HG03521 (cell line): ENCODE data around the gene MXD4.
"Not testable (repeated sequence)": the region's sequence is repeated elsewhere in the genome, so short reads cannot be mapped to it uniquely, and the experiment has no call there.

Experiments
- ATAC-seq: cut with Tn5 transposase; IDR thresholded peaks from one replicate; pipeline ENCODE4 v1.9.1; 2021; ENCODE audit warnings: mild to moderate bottlenecking, moderate library complexity; ENCODE audit not compliant: unreplicated experiment

The MXD4 gene

DNA sequence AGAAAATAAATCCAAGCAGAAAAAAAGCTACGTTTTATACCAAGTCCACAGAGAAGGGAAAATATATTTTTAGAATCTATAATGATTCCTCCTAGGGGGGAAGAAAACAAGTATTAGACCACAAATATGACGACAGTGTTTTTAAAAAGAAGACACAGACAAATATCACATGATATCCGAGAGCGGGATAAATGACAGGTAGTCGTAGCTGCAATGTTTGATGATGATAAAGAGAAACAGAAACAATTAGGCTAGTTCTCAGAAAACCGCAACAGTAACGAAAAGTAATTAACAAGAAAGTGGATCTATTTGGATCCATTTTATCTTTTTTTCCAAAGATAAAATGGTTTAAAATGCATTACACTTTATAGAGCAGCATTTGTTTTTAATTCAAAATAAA lies 20.9 kb downstream of the MXD4 start:
- ATAC-seq: no peak

DNA sequence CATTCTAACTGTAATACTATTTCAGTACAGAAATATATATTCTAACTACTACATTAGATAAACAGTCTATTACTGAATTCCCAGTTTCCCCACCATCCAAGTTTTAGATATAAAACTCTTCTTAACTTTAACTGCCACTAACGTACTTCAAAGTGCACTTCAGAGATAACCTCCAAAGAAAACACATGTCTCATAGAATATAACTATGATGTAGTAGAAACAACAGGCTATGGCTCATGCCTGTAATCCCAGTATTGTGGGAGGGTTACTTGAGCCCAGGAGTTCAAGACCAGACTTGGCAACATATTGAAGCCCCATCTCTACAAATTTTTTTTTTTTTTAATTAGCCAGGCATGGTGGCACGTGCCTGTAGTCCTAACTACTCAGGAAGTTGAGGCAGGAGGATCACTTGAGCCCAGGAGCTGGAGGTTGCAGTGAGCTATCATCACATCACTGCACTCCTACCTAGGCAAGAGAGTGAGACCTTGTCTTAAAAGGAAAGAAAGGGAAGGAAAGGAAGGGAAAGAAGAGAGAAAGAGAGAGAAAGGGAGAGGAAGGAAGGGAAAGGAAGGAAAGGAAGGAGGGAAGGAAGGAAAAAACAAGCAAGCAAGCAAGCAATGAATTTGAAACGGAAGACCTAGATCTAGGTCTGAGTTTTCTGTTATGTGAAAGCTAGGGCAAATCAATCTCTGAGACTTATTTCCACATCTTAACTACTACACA lies 24.8 kb downstream of the MXD4 start:
- no peak for ATAC-seq

DNA sequence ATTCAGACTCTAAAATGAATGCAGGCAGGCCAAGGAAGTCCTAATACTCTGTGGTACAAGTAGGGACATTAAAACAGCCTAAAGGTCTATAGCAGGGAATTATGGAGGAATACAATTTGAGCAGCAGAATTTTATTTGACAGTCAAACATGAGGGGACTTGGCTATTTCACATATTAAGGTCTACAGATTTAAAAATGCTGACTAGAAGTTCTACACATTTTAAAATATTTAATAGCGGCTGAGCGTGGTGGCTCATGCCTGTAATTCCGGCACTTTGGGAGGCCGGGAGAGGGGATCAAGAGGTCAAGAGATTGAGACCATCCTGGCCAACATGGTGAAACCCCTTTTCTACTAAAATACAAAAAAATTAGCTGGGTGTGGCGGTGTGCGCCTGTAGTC lies 30.8 kb downstream of the MXD4 start:
- no peak for ATAC-seq

DNA sequence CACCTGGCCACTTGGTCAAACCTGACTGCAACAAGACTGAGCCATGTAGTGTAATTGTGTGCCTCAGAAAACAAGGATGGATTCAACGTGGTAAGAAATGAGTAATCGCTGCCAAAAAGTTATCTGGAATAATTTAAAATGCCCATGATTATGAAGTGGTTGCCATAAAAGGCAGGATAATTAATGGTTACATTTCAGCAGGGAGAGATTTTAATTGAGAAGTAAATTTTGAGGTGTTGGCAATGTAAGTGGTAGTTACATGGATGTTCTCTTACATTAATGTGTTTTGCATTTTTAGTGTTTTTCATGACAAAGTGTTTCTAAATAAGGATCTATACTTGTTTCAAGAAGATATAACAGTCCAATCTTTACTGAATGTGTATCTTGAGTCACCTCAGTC lies 35.6 kb downstream of the MXD4 start:
- ATAC-seq: no peak

DNA sequence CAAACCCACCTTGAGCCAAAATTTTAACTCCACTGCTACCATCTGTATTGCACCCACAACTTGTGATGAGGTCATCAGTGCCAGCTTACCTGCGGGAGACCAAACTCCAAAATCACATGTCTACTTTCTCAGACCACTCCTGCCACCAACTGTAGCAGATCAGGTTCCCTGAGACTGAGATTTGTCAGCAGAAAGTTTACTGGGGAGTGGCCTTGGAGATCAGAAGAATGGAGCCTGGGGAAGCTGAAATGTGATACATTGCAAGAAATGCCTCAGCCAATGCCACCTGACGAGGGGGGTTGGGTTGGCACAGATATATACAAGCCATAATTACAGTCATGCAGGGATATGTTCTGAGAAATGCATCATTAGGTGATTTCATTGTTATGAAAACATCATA lies 39.1 kb downstream of the MXD4 start:
- ATAC-seq: no peak

DNA sequence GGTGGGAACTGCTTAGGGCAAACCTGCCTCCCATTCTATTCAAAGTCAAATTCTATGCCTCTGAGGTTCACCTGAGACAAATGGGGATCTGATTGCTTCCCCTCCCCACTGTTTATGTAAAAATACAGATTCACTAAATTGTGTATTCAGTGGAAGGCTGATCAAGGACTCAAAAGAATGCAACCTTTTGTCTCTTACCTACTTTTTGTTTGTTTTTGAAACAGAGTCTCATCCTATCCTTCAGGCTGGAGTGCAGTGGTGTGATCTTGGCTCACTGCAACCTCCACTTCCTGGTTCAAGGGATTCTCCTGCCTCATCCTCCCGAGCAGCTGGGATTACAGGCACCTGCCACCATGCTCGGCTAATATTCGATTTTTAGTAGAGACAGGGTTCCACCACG lies 40.5 kb downstream of the MXD4 start:
- ATAC-seq: not testable (repeated sequence)

DNA sequence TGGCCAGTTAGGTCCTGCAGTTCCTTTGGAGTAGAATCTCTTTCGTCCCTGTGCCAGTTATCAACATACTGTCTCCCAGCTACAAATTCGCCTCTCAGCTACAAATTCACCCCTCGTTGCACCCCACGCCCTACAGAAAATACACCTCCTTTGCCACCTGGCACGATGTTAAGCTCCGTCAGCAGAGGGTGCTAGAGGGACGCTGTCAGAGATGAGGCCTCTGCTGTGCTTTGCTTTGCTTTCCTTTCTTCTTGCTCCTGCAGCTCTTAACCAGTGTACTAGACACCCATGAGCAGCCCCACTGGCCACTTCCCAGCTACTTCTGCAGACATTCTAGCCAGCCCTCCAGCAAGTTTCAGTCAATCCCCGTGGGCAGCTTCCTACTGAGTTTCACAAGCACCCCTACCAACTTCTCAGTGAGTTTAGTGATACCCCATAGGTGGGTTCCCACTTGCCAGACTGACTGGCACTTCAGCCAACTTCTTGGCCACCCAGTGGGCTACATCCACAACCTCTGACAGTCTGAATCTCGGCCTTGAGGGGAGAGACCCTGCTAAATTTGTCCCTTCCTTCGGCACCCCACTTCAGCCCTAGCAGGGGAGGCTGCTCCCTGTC lies 41.8 kb downstream of the MXD4 start:
- ATAC-seq: peak; percentile 48

DNA sequence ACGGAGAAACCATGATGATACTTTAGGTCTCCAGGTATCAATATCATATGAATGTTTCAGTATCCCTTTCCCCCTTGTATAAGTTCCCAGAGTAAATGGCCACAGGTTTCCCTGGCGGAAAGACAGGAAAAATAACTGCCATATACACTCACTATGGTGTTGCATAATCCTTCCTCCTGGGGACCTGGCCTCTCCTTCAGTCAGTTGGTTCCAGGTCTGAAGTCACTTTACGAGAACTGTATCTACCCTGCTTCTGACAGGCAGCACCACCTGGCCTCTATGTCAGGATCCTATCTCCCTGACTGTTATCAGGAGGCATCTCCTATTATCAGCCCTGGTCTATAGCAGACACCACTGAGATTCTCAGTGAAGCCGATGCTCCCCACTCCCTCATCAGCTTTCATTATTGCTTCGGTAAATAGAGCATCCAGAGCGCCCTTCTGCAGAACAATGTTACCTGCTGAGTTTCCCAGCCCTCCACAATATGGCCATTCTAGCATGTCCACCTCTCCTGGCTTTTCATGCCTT lies 42.6 kb downstream of the MXD4 start:
- no peak for ATAC-seq

DNA sequence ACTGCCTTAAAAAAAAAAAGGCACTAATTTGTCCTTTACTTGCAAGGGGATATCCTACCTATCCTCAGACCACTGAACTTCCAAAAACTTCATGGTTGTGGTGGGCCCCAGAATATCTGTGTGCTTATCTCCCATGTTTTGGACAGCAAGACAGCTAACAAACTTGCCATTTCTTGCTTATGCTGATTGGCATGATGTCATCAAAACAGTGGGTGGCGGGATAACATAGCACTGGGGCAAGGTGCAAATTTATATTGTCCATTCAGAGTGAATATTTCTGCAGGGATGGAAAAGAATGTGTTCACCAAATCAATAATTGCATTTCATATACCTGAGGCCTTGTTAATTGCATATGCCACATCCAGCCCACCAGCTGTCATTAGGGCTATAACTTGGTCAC lies 43.5 kb downstream of the MXD4 start:
- ATAC-seq: no peak

DNA sequence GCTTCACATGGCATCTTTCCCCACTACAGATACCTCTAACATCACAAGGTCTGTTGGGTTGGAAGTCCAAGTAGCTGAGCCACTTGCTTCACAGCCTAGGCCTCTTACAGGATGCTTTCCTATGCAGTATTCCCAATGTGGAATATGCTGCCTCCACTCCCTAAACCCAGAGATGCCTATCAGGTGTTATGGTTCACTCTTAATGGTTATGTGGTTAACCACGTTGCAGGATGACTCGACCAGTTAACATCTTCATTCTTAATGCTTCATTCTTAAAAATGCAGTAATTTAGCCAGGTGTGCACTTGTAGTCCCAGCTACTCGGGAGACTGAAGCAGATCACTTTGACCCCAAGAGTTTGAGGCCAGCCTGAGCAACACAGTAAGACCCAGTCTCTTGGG lies 44.2 kb downstream of the MXD4 start:
- ATAC-seq: no peak

DNA sequence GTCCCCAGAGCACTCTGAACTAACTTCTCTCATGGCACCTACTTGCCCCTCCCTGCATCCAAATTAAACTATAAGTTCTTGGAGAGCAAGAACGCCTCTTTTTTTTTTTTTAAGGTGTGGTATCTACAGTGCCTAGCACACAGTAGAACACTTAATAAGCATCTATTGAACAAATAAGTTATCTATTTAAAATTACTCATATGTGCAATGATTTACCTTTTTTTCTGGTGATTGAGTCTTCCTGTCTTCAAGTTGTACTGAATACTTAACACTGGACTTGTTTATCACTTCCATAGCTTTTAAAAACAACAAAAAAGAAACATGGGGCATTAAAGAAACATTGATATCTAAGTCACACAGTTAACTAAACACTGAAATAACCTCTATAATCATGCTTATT lies 49.1 kb downstream of the MXD4 start:
- no peak for ATAC-seq

DNA sequence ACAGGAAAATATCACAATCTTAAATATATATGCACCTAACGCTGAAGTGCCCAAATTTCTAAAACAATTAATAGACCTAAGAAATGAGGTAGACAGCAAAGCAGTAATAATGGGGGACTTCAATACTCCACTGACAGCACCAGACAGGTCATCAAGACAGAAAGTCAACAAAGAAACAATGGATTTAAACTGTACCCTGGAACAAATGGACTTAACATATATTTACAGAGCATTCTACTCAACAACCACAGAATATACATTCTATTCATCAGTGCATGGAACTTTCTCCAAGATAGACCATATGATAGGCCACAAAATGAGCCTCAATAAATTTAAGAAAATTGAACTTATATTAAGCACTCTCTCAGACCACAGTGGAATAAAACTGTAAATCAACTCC lies 59.1 kb downstream of the MXD4 start:
- not testable (repeated sequence) for ATAC-seq
